Retinal pigment epithelial cell (primary cell): ENCODE results near the gene ATP7B.

Experiments
- DNase-seq: peaks from one replicate; pipeline ENCODE4 v3.0.0-alpha.2; 2010; ENCODE audit warnings: low read depth
- H3K4me3 ChIP-seq: 2 replicates; pipeline ENCODE4 v1.5.1; 2011; ENCODE audit warnings: mild to moderate bottlenecking, low read length, control low read depth, moderate library complexity
- CTCF ChIP-seq: conservative IDR thresholded peaks from 2 replicates; pipeline ENCODE4 v1.5.1; 2011; ENCODE audit warnings: low read depth, low read length, control low read depth, inconsistent platforms

Gene ATP7B

DNA sequence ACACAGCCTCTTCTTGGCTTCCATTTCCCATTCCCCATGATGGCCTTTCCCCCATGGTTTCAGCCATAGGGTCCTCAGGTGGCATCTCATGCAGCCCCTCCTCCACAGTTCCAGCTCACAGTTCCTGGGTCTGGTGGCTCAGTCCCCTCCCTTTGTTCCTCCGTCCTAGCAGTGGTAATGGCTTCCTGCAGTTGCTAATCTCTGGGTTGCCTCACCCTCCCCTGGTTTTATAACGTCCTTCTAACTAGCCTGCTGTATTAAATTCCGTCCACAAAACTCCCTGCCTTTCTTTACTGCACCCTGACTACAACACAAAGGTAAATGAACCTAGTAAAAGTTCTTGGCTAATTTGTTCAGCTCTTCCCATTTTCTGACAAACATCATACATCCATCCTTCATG lies 118.6 kb downstream of the ATP7B start:
- TF ChIP-seq CTCF: no peak
- no peak for DNase-seq
- H3K4me3 ChIP-seq: no peak overlapping the region

- no peak overlapping the region for H3K4me3 ChIP-seq
- TF ChIP-seq CTCF: no peak
- peak; percentile 50 for DNase-seq
Measured at GRCh38 chr13:51887468-51887867, 123.8 kb downstream of the ATP7B start.

- TF ChIP-seq CTCF: no peak
- no peak overlapping the region for H3K4me3 ChIP-seq
- DNase-seq: no peak
Measured at GRCh38 chr13:51885651-51886050, 125.6 kb downstream of the ATP7B start.

DNA sequence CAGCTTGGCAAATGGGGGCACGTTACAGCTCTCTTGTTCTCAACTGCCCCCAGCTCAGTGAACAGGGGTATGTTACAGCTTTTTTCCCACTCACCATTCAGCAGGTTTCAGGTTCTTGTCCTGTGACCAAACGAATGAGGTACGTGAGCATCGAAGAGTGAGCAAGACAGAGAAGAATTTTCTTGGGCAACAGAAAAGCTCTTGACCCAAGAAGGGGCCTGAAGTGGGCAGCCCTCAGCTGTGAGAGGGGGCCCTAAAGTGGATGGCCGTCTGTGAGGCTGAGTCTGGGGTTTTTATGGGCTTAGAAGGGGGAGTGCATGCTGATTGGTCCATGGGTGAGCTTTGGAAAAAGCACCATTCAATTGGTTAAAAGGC lies 128.0 kb downstream of the ATP7B start:
- TF ChIP-seq CTCF: no peak
- no peak overlapping the region for H3K4me3 ChIP-seq
- DNase-seq: no peak
